Liver (tissue), 9 donors: Measurements from ENCODE around the gene GPR31. TPM values are rescaled to one million over a fixed set of nuclear protein-coding genes. Genes with fewer than 3 reads are reported as not detected.

ENCODE experiments used
- DNase-seq: peaks from one replicate; pipeline ENCODE4 v3.0.0-alpha.2; 2017; ENCODE audit warnings: low spot score
- H3K27ac ChIP-seq, 2 donors: one replicate each; pipeline ENCODE4 v1.7.0; 2013; ENCODE audit warnings: inconsistent platforms in 2 of 2, low read length in 2 of 2, control low read depth in 1 of 2, low read depth in 1 of 2, mild to moderate bottlenecking in 1 of 2
- H3K27me3 ChIP-seq, 4 donors: one replicate each; pipeline versions ENCODE4 v1.6.1 to v1.7.0; 2013; ENCODE audit warnings: low read length in 3 of 4, inconsistent platforms in 1 of 4, mild to moderate bottlenecking in 1 of 4, moderate library complexity in 1 of 4; ENCODE audit not compliant: control insufficient read depth in 4 of 4, insufficient read depth in 4 of 4
- H3K36me3 ChIP-seq, 4 donors: one replicate each; pipeline versions ENCODE4 v1.6.1 to v1.7.0; 2013; ENCODE audit warnings: low read length in 3 of 4, mild to moderate bottlenecking in 3 of 4, low read depth in 1 of 4, moderate library complexity in 1 of 4; ENCODE audit not compliant: control insufficient read depth in 4 of 4, insufficient read depth in 3 of 4
- H3K4me1 ChIP-seq, 4 donors: one replicate each; pipeline versions ENCODE4 v1.6.1 to v1.7.0; 2013; ENCODE audit warnings: low read length in 3 of 4, mild to moderate bottlenecking in 3 of 4, moderate library complexity in 1 of 4; ENCODE audit not compliant: control insufficient read depth in 4 of 4, insufficient read depth in 4 of 4
- H3K4me3 ChIP-seq, 3 donors: one replicate each; pipeline versions ENCODE4 v1.6.1 to v1.7.0; 2013; ENCODE audit warnings: low read length in 3 of 3, control low read depth in 1 of 3, low read depth in 1 of 3, mild to moderate bottlenecking in 1 of 3
- H3K9ac ChIP-seq, 2 donors: one replicate each; pipeline ENCODE4 v1.7.0; 2013; ENCODE audit warnings: low read length in 2 of 2, mild to moderate bottlenecking in 2 of 2, moderate library complexity in 2 of 2, control low read depth in 1 of 2, low read depth in 1 of 2
- H3K9me3 ChIP-seq, 4 donors: one replicate each; pipeline versions ENCODE4 v1.6.1 to v1.7.0; 2013; ENCODE audit warnings: low read length in 3 of 4; ENCODE audit not compliant: control insufficient read depth in 4 of 4
- ATF3 ChIP-seq: IDR thresholded peaks from 2 replicates; pipeline ENCODE4 v1.6.1; 2016; ENCODE audit warnings: antibody characterized with exemption
- CTCF ChIP-seq: fragments of 150-350 bp; IDR thresholded peaks from 2 replicates; pipeline ENCODE4 v1.5.1; 2017; ENCODE audit warnings: improper control_type of control experiment, low read depth, low read length; ENCODE audit not compliant: missing input control
- EGR1 ChIP-seq, 2 donors: IDR thresholded peaks; 2 replicates each; pipeline ENCODE4 v1.6.1; 2016 to 2018; ENCODE audit warnings: antibody characterized with exemption in 2 of 2, low read depth in 2 of 2
- FOXA1 ChIP-seq: IDR thresholded peaks from 2 replicates; pipeline ENCODE4 v1.6.1; 2016; ENCODE audit warnings: antibody characterized with exemption
- FOXA2 ChIP-seq: IDR thresholded peaks from 2 replicates; pipeline ENCODE4 v1.6.1; 2016; ENCODE audit warnings: antibody characterized with exemption
- GABPA ChIP-seq, 2 donors: IDR thresholded peaks in 1 of 2; conservative IDR thresholded peaks in 1 of 2; 2 replicates each; pipeline ENCODE4 v1.6.1; 2016; ENCODE audit warnings: antibody characterized with exemption in 2 of 2, mild to moderate bottlenecking in 1 of 2, moderate library complexity in 1 of 2
- HNF4G ChIP-seq: IDR thresholded peaks from 2 replicates; pipeline ENCODE4 v1.6.1; 2016; ENCODE audit warnings: antibody characterized with exemption
- JUND ChIP-seq, 2 donors: IDR thresholded peaks; 2 replicates each; pipeline ENCODE4 v1.6.1; 2016; ENCODE audit warnings: antibody characterized with exemption in 2 of 2
- MAX ChIP-seq: IDR thresholded peaks from 2 replicates; pipeline ENCODE4 v1.6.1; 2016; ENCODE audit warnings: antibody characterized with exemption
- NR2F2 ChIP-seq: IDR thresholded peaks from 2 replicates; pipeline ENCODE4 v1.6.1; 2016; ENCODE audit warnings: antibody characterized with exemption
- RAD21 ChIP-seq, 2 donors: IDR thresholded peaks; 2 replicates each; pipeline ENCODE4 v1.6.1; 2016; ENCODE audit warnings: antibody characterized with exemption in 2 of 2, mild to moderate bottlenecking in 2 of 2
- REST ChIP-seq: IDR thresholded peaks from 2 replicates; pipeline ENCODE4 v1.6.1; 2016; ENCODE audit warnings: antibody characterized with exemption, mild to moderate bottlenecking
- RXRA ChIP-seq, 2 donors: IDR thresholded peaks; 2 replicates each; pipeline ENCODE4 v1.6.1; 2017 to 2018; ENCODE audit warnings: antibody characterized with exemption in 2 of 2, mild to moderate bottlenecking in 1 of 2
- SP1 ChIP-seq: IDR thresholded peaks from 2 replicates; pipeline ENCODE4 v1.6.1; 2018; ENCODE audit warnings: antibody characterized with exemption, mild to moderate bottlenecking
- TAF1 ChIP-seq: conservative IDR thresholded peaks from 2 replicates; pipeline ENCODE4 v1.6.1; 2016; ENCODE audit warnings: antibody characterized with exemption, mild to moderate bottlenecking
- YY1 ChIP-seq: IDR thresholded peaks from 2 replicates; pipeline ENCODE4 v1.6.1; 2016; ENCODE audit warnings: antibody characterized with exemption, mild to moderate bottlenecking
- ZBTB33 ChIP-seq: IDR thresholded peaks from 2 replicates; pipeline ENCODE4 v1.6.1; 2016; ENCODE audit warnings: antibody characterized with exemption
- WGBS: extraction: QIAGEN DNeasy Blood & Tissue Kit; methylation state at CpG from one replicate; pipeline ENCODE4 v1.1.7; 2013; 5-methylcytosine and 5-hydroxymethylcytosine counted together
- polyA plus RNA-seq, 2 donors: library from polyadenylated mRNA; stranded (reverse) in 1 of 2; unstranded in 1 of 2; fragments of 200-250 nt in 1 of 2; fragments of >200 nt in 1 of 2; fragmentation: Nextera tagmentation in 1 of 2; extraction: Ambion mirVana in 1 of 2; gene quantifications; one replicate each; pipeline versions ENCODE4 v1.2.1 to v1.2.3, GENCODE V29; 2013 to 2015
- total RNA-seq, 2 donors: library from RNA; depleted of rRNA; stranded (reverse); fragments of >200 nt; gene quantifications; one replicate each; pipeline ENCODE4 v1.2.3, GENCODE V29; 2014
- donor health status: healthy.
- donor health status: healthy.
- donor health status: healthy.
- donor health status: healthy.
- donor health status: healthy.

GPR31 gene
- total and polyA plus RNA-seq, 4 donors, result not detected

- TF ChIP-seq REST, result no peak
- TF ChIP-seq FOXA2, result no peak
- TF ChIP-seq YY1, result no peak
- TF ChIP-seq ATF3, result no peak
- no peak for TF ChIP-seq EGR1 (IDR thresholded peaks at IDR 0.05; ENCODE audit: low read depth in 2 of 2)
- no peak for TF ChIP-seq GABPA (IDR thresholded peaks at IDR 0.05 in 1 of 2, conservative IDR thresholded peaks at IDR 0.05 in 1 of 2)
- no peak for TF ChIP-seq FOXA1
- no peak for TF ChIP-seq JUND (IDR thresholded peaks at IDR 0.05)
These were observed 8.2 kb upstream of the GPR31 start (continued) for GRCh38 chr6:167165858-167166471.

GRCh38 chr6:167164261-167164660 is 6.5 kb upstream of the GPR31 start:
- Histone ChIP-seq H3K27me3 (no peaks in the 10 kb centered on the region), H3K4me1 (peaks cover 0 to 6% (median 0%) of the 10 kb centered on the region in 4 donors), H3K9ac (no peak overlapping the region), H3K36me3 (no peaks in the 10 kb centered on the region), H3K9me3 (no peaks in the 10 kb centered on the region), H3K27ac (no peak overlapping the region), H3K4me3 (no peak overlapping the region)
- no peak for DNase-seq
- WGBS, result 71% methylated on average over 3 of the region's 3 CpGs
- TF ChIP-seq YY1, result no peak

GRCh38 chr6:167163476-167164011 is 5.8 kb upstream of the GPR31 start:
- no peaks in the 10 kb centered on the region for H3K36me3 ChIP-seq
- DNase-seq, result no peak
- no peaks in the 10 kb centered on the region for H3K27me3 ChIP-seq
- H3K9me3 ChIP-seq, result no peaks in the 10 kb centered on the region
- no peak overlapping the region for H3K9ac ChIP-seq
- no peak overlapping the region for H3K4me3 ChIP-seq
- 86% methylated on average over 9 of the region's 9 CpGs for WGBS
- no peak overlapping the region for H3K27ac ChIP-seq
- H3K4me1 ChIP-seq, result peaks cover 0 to 6% (median 0%) of the 10 kb centered on the region in 4 donors
- no peak for TF ChIP-seq TAF1
- no peak for TF ChIP-seq GABPA (IDR thresholded peaks at IDR 0.05 in 1 of 2, conservative IDR thresholded peaks at IDR 0.05 in 1 of 2)
- no peak for TF ChIP-seq FOXA1
- no peak for TF ChIP-seq HNF4G
- TF ChIP-seq NR2F2, result no peak
- no peak for TF ChIP-seq RXRA (IDR thresholded peaks at IDR 0.05)
- TF ChIP-seq MAX, result no peak
- no peak for TF ChIP-seq ATF3
- no peak for TF ChIP-seq CTCF
- no peak for TF ChIP-seq ZBTB33
- no peak for TF ChIP-seq SP1
- TF ChIP-seq FOXA2, result no peak
- no peak for TF ChIP-seq RAD21 (IDR thresholded peaks at IDR 0.05)
- no peak for TF ChIP-seq YY1
- no peak for TF ChIP-seq EGR1 (IDR thresholded peaks at IDR 0.05; ENCODE audit: low read depth in 2 of 2)
- TF ChIP-seq REST, result no peak
- no peak for TF ChIP-seq JUND (IDR thresholded peaks at IDR 0.05)
